ENCODE data around the gene PEX19.

- TF ChIP-seq EZH2 (IDR thresholded peaks at IDR 0.05; ENCODE audit: low read length), result no peak
- TF ChIP-seq CTCF (optimal IDR thresholded peaks at IDR 0.05 in 1 of 3, IDR thresholded peaks at IDR 0.05 in 1 of 3, conservative IDR thresholded peaks at IDR 0.05 in 1 of 3; ENCODE audit: extremely low read depth in 1 of 3, insufficient read depth in 2 of 3, low read length in 3 of 3), result no peak
Measured at GRCh38 chr1:160315359-160315758, 30.4 kb upstream of the PEX19 start.

All from keratinocyte (primary cell).